Heart left ventricle (tissue), 13 donors: ENCODE results near the gene SAMD10.

Experiments used
- CTCF ChIP-seq, 12 donors: fragments of 200-600 bp; sonication (generic) in 4 of 12; IDR thresholded peaks; one replicate each; pipeline versions ENCODE4 v1.5.0 to v1.8.0; 2018 to 2022; ENCODE audit warnings: antibody characterized with exemption in 12 of 12, mild to moderate bottlenecking in 5 of 12
- POLR2A ChIP-seq, 2 donors: fragments of 450-650 bp; IDR thresholded peaks; one replicate each; pipeline ENCODE4 v1.6.1; 2017; ENCODE audit warnings: antibody characterized with exemption in 2 of 2, mild to moderate bottlenecking in 2 of 2, moderate library complexity in 2 of 2
- donor health status: ischemic (EF 13 %, LVEDD 7.1; RV severe dilation, severe dysfunction).
- donor health status: DM: no; HTN: yes; CAD: no.
- donor health status: DM: no; HTN: no; CAD: no.
- donor health status: ischemic (EF 25% LVEDD 6.9; RV normal size, moderate dysfunction).
- donor health status: ischemic (EF 25% LVEDD 5.7; RV mildly dilated, moderate dysfunction).
- donor health status: ischemic (EF 35%, LVEDD 5.7; RV mildly dilated, moderate dysfunction).
- donor health status: nonischemic (EF 11% LVEDD 7.7; RV severe dilation, severe dysfunction).
- donor health status: DM: yes; HTN: yes; CAD: no.
- donor health status: PGD.
- donor health status: ischemic (EF 29% LVEDD 5.4; RV normal size, mild dysfunction).
- donor health status: nonischemic (EF 23%, LVEDD 6.1; RV moderate dilation, normal function).

- TF ChIP-seq CTCF (IDR thresholded peaks at IDR 0.05) (no peak), POLR2A (IDR thresholded peaks at IDR 0.05) (no peak)
Observed at GRCh38 chr20:64005394-64005793, 26.0 kb upstream of the SAMD10 start.
